Astrocyte (in vitro differentiated cells and primary cell): ENCODE data around the gene HSPBP1. TPM values are rescaled to one million over a fixed set of nuclear protein-coding genes. Genes with fewer than 3 reads are reported as not detected.

Experiments
- DNase-seq: peaks from one replicate; pipeline ENCODE4 v3.0.0-alpha.2; 2010; ENCODE audit warnings: low read depth
- FAIRE-seq: peaks from 2 replicates; lab custom pipeline; 2011; peaks lifted over from hg19 to GRCh38; lab: Jason Lieb, UNC
- H2AFZ ChIP-seq: 2 replicates; pipeline ENCODE4 v1.6.0; 2012; ENCODE audit warnings: low read depth, low read length, inconsistent platforms
- H3K27ac ChIP-seq: 2 replicates; pipeline ENCODE4 v1.5.1; 2011; ENCODE audit warnings: low read depth, low read length, inconsistent platforms
- H3K27me3 ChIP-seq: 2 replicates; pipeline ENCODE4 v1.6.0; 2011; ENCODE audit warnings: low read length, inconsistent platforms; ENCODE audit not compliant: insufficient read depth
- H3K36me3 ChIP-seq: 2 replicates; pipeline ENCODE4 v1.5.1; 2011; ENCODE audit warnings: low read length, inconsistent platforms; ENCODE audit not compliant: insufficient read depth
- H3K4me1 ChIP-seq: 2 replicates; pipeline ENCODE4 v1.5.1; 2011; ENCODE audit warnings: low read length, inconsistent platforms; ENCODE audit not compliant: insufficient read depth
- H3K4me2 ChIP-seq: 2 replicates; pipeline ENCODE4 v1.6.0; 2012; ENCODE audit warnings: low read length, inconsistent platforms
- H3K4me3 ChIP-seq: 2 replicates; pipeline ENCODE4 v1.5.1; 2011; ENCODE audit warnings: low read depth, mild to moderate bottlenecking, low read length, inconsistent platforms; ENCODE audit not compliant: insufficient read depth
- H3K79me2 ChIP-seq: 2 replicates; pipeline ENCODE4 v1.6.0; 2012; ENCODE audit warnings: mild to moderate bottlenecking, low read length, inconsistent platforms; ENCODE audit not compliant: insufficient read depth
- H3K9ac ChIP-seq: 2 replicates; pipeline ENCODE4 v1.6.0; 2012; ENCODE audit warnings: mild to moderate bottlenecking, low read length, inconsistent platforms
- H3K9me3 ChIP-seq: 2 replicates; pipeline ENCODE4 v1.5.1; 2012; ENCODE audit warnings: low read depth, mild to moderate bottlenecking, low read length, inconsistent platforms; ENCODE audit not compliant: insufficient read depth
- H4K20me1 ChIP-seq: 2 replicates; pipeline ENCODE4 v1.6.0; 2012; ENCODE audit warnings: low read length, inconsistent platforms; ENCODE audit not compliant: insufficient read depth
- H3K27ac Mint-ChIP-seq: one replicate; pipeline ENCODE4 v1.8.0; 2021; ENCODE audit warnings: mild to moderate bottlenecking, mixed read lengths; ENCODE audit not compliant: unreplicated experiment
- H3K27me3 Mint-ChIP-seq: one replicate; pipeline ENCODE4 v1.8.0; 2021; ENCODE audit warnings: low read depth, mixed read lengths; ENCODE audit not compliant: unreplicated experiment
- H3K36me3 Mint-ChIP-seq: one replicate; pipeline ENCODE4 v1.8.0; 2021; ENCODE audit warnings: low read depth, mixed read lengths; ENCODE audit not compliant: unreplicated experiment
- H3K4me1 Mint-ChIP-seq: one replicate; pipeline ENCODE4 v1.8.0; 2021; ENCODE audit warnings: low read depth, mixed read lengths; ENCODE audit not compliant: unreplicated experiment
- H3K4me3 Mint-ChIP-seq: one replicate; pipeline ENCODE4 v1.8.0; 2021; ENCODE audit warnings: mild to moderate bottlenecking, moderate library complexity, mixed read lengths; ENCODE audit not compliant: unreplicated experiment
- H3K9me3 Mint-ChIP-seq: one replicate; pipeline ENCODE4 v1.8.0; 2021; ENCODE audit warnings: mild to moderate bottlenecking, mixed read lengths; ENCODE audit not compliant: unreplicated experiment
- EZH2 ChIP-seq: IDR thresholded peaks from 2 replicates; pipeline ENCODE4 v1.6.1; 2012; ENCODE audit warnings: mild to moderate bottlenecking, low read length, inconsistent platforms; ENCODE audit not compliant: insufficient read depth
- total RNA-seq: library from RNA; stranded (reverse); gene quantifications from 2 replicates; pipeline ENCODE4 v1.2.1, GENCODE V29; 2021
- TF ChIP-seq, protein P1 (sequence below): IDR thresholded peaks from 2 replicates; pipeline ENCODE4 v1.5.1; 2011; ENCODE audit warnings: low read depth, mild to moderate bottlenecking, inconsistent platforms, low read length, moderate library complexity; ENCODE audit not compliant: insufficient read depth

Gene HSPBP1
- total RNA-seq, 1 donor from 2014 or later = 34.8 TPM

DNA sequence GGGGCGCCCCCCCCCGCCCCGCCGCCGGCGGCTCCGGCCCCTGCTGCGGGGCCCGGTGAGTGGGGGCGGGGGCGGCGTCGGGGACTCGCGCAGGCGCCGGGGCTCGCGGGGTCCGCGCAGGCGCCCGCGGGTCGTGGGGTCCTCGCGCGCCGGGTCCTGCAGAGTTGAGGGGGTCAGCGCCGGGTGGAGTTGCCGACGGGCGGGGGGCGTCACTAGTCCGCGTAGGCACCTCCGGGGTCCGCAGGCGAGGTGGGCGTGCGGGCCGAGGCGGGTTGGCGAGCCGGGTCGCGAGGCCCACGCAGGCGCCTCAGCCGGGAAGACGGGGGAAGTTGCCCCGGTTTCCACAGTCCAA, 21.5 kb downstream of the HSPBP1 start:
- H3K27ac ChIP-seq = peak overlapping the region; percentile 94
- peaks cover 33% of the 10 kb centered on the region for H3K4me1 ChIP-seq
- no peak overlapping the region for H3K27ac Mint-ChIP-seq
- H3K4me1 Mint-ChIP-seq = peaks cover 29% of the 10 kb centered on the region
- H3K9me3 Mint-ChIP-seq = no peaks in the 10 kb centered on the region
- H3K36me3 Mint-ChIP-seq = peaks cover 5% of the 10 kb centered on the region
- H3K9ac ChIP-seq = peak overlapping the region; percentile 96
- no peaks in the 10 kb centered on the region for H3K27me3 Mint-ChIP-seq
- FAIRE-seq = no peak
- no peaks in the 10 kb centered on the region for H3K36me3 ChIP-seq
- no peaks in the 10 kb centered on the region for H3K27me3 ChIP-seq
- peak overlapping the region; percentile 95 for H2AFZ ChIP-seq
- peak; percentile 14 for DNase-seq
- peaks cover 53% of the 10 kb centered on the region for H3K79me2 ChIP-seq
- H3K4me2 ChIP-seq = peak overlapping the region; percentile 100
- TF ChIP-seq, protein P1, sequence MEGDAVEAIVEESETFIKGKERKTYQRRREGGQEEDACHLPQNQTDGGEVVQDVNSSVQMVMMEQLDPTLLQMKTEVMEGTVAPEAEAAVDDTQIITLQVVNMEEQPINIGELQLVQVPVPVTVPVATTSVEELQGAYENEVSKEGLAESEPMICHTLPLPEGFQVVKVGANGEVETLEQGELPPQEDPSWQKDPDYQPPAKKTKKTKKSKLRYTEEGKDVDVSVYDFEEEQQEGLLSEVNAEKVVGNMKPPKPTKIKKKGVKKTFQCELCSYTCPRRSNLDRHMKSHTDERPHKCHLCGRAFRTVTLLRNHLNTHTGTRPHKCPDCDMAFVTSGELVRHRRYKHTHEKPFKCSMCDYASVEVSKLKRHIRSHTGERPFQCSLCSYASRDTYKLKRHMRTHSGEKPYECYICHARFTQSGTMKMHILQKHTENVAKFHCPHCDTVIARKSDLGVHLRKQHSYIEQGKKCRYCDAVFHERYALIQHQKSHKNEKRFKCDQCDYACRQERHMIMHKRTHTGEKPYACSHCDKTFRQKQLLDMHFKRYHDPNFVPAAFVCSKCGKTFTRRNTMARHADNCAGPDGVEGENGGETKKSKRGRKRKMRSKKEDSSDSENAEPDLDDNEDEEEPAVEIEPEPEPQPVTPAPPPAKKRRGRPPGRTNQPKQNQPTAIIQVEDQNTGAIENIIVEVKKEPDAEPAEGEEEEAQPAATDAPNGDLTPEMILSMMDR = no peak
- no peak for TF ChIP-seq EZH2
- peaks cover 47% of the 10 kb centered on the region for H4K20me1 ChIP-seq
- H3K9me3 ChIP-seq = no peaks in the 10 kb centered on the region
- peak overlapping the region; percentile 85 for H3K4me3 ChIP-seq
- peak overlapping the region; percentile 69 for H3K4me3 Mint-ChIP-seq

GRCh38 chr19:55257461-55258420, 22.2 kb downstream of the HSPBP1 start:
- Histone ChIP-seq H3K79me2 (peaks cover 60% of the 10 kb centered on the region), H3K9me3 (no peaks in the 10 kb centered on the region), H3K4me3 (peak overlapping the region; percentile 85), H3K36me3 (no peaks in the 10 kb centered on the region), H3K9ac (peak overlapping the region; percentile 96), H3K4me1 (peaks cover 33% of the 10 kb centered on the region), H3K4me2 (peak overlapping the region; percentile 100), H2AFZ (no peak overlapping the region), H3K27ac (peak overlapping the region; percentile 44), H4K20me1 (peaks cover 55% of the 10 kb centered on the region), H3K27me3 (no peaks in the 10 kb centered on the region)
- H3K27ac Mint-ChIP-seq = peak overlapping the region; percentile 93
- DNase-seq (no peak), FAIRE-seq (no peak)
- no peaks in the 10 kb centered on the region for H3K27me3 Mint-ChIP-seq
- peak overlapping the region; percentile 99 for H3K4me3 Mint-ChIP-seq
- peaks cover 4% of the 10 kb centered on the region for H3K36me3 Mint-ChIP-seq
- no peaks in the 10 kb centered on the region for H3K9me3 Mint-ChIP-seq
- TF ChIP-seq, protein P1 = no peak
- TF ChIP-seq EZH2 = no peak
- H3K4me1 Mint-ChIP-seq = peaks cover 29% of the 10 kb centered on the region
